GM21381 (cell line): ENCODE data around the gene TMEM254.
"Not testable (repeated sequence)": the region's sequence is repeated elsewhere in the genome, so short reads cannot be mapped to it uniquely, and the experiment has no call there.

Experiments
- ATAC-seq: cut with Tn5 transposase; IDR thresholded peaks from one replicate; pipeline ENCODE4 v1.9.1; 2021; ENCODE audit warnings: mild to moderate bottlenecking, moderate library complexity; ENCODE audit not compliant: unreplicated experiment

Gene TMEM254

GRCh38 chr10:80078448-80079311 is at the start of gene TMEM254:
TMEM254 (plus strand) TSS chr10:80078665; CDS start chr10:80078700, 35 bp downstream.
- ATAC-seq: peak; percentile 83

GRCh38 chr10:80029205-80029604 is 49.3 kb upstream of the TMEM254 start:
- ATAC-seq: peak; percentile 93

- ATAC-seq: not testable (repeated sequence)
Measured at GRCh38 chr10:80029865-80030264, 48.6 kb upstream of the TMEM254 start.

GRCh38 chr10:80032503-80032902 is 46.0 kb upstream of the TMEM254 start:
- no peak for ATAC-seq

DNA sequence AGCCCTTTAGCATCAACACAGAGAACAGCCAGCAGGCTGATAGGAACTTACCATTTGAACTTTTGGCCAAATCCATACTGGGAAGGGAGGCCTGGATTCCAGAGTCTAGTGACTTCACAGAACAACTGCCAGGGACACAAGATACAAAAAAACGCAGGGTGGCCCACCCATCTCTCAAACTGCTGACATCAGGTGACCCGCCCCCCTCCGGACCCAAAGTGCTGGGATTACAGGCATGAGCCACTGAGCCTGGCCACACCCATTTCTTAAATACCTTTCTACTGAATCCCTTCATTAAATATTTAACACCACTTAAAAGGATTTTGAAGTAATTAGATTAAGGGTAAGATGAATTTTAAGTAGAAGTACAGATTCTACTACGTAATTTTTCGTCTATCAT is 43.7 kb upstream of the TMEM254 start:
- ATAC-seq: not testable (repeated sequence)

GRCh38 chr10:80035430-80035829 is 43.0 kb upstream of the TMEM254 start:
- ATAC-seq: not testable (repeated sequence)

GRCh38 chr10:80036921-80037500 is 41.5 kb upstream of the TMEM254 start:
- not testable (repeated sequence) for ATAC-seq

- ATAC-seq: not testable (repeated sequence)
Measured at GRCh38 chr10:80038226-80038625, 40.2 kb upstream of the TMEM254 start.

DNA sequence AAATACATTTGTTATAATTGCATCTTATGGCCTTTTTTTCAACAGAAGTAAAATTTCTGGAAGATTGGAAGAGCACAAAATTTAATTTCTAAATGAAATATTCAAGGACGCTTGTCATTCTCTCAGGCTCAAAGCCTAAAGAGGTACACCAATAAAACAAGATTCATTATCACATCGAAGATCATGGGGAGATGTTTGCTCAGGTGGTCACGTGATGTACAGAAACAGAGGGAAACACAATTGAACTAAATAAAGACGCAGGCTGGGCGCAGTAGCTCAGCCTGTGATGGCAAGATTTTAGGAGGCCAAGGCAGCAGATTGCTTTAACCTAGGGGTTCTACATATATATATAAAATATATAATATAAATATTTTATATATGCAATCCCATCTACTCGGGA is 37.3 kb upstream of the TMEM254 start:
- ATAC-seq: no peak

GRCh38 chr10:80044935-80045334 is 33.5 kb upstream of the TMEM254 start:
- not testable (repeated sequence) for ATAC-seq

GRCh38 chr10:80046629-80047441 is 31.6 kb upstream of the TMEM254 start:
- no peak for ATAC-seq

- ATAC-seq: no peak
Measured at GRCh38 chr10:80050752-80051151, 27.7 kb upstream of the TMEM254 start.

- no peak for ATAC-seq
Measured at GRCh38 chr10:80051993-80052392, 26.5 kb upstream of the TMEM254 start.

DNA sequence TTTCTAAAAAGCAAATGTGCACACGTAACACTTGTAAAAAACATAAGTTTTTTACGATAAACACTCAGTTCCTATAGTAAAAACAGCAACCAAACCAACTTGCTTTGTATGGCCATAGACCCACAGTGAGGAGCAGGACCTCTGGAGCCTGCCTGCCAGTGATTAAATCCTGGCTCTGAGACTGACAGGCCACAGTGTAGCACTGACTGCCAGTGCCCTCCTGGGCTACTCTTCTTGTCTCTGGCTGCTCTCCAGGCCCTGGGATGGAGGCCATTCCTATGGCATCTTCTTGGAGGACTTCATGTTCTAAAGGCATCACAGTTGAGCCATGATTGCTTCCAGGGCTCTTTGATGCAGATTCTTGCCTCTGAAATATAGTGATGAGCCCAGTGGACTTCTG is 22.7 kb upstream of the TMEM254 start:
- no peak for ATAC-seq

GRCh38 chr10:80057171-80057570 is 21.3 kb upstream of the TMEM254 start:
- no peak for ATAC-seq

DNA sequence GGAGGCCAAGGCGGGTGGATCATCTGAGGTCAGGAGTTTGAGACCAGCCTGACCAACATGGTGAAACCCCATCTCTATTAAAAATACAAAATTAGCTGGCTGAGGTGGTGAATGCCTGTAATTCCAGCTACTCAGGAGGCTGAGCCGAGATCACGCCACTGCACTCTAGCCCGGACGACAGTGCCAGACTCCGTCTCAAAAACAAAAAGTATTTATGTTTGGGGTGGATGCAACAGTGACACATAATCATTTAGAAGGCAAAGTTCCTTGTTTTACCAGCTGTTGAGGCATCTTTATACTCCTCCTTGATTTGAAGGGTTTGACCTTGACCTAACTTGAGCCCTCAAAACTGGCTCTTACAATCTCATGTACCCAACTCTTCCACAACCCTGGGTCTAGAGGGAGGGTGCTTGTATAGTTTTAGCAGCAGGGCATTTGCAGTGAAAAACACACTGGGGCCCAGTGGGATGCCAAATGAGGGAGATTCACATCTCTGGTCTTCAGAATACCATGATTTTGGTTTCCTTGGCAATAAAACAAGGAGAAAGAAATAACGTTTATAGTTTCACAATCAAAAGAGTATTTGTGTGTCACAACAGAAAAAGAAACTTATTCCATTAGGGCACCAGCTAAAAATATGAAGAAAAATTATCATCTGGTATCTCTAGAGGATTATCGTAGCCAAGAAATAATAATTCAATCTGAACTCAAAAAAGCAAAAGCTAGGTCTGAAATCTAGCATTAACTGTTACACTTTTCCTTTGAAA is 14.2 kb upstream of the TMEM254 start:
- ATAC-seq: no peak

GRCh38 chr10:80066809-80067208 is 11.7 kb upstream of the TMEM254 start:
- no peak for ATAC-seq

- ATAC-seq: not testable (repeated sequence)
Measured at GRCh38 chr10:80067821-80068220, 10.6 kb upstream of the TMEM254 start.

DNA sequence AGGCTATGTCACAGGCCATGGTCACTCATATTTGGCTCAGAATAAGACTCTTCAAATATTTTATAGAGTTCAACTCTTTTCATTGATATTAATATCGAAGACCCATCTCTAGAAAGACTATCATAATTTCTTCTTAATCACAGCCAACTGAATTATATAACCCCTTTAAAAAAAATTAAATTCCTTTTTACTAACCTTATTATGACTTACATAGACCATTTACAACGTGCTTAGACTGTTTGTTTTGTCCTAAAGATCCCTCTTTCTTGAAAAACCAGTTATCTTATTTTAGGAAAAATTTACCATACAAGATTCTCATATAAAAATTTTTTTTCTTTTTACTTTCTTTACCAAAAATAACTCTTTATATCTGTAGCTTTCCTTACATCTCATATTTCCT is 10.2 kb upstream of the TMEM254 start:
- ATAC-seq: no peak

DNA sequence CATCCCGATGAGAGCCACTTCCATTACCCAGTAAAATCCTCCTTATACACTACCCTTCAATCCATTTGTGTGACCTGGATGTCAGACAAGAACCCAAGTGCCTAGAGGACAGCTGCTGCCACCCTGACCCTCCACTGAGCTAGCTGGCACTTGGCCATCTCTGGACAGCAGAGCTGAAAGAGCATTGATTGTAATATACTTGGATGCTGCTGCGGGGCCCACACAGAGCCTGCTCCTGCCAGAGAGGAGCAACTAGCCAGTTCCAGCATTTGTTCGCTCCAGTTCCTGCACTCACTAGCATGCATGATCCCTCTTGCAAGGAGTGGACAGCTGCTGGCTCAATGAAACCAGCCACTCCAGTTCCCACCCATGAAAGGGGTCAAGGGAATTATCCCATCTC is 8.4 kb upstream of the TMEM254 start:
- ATAC-seq: no peak

DNA sequence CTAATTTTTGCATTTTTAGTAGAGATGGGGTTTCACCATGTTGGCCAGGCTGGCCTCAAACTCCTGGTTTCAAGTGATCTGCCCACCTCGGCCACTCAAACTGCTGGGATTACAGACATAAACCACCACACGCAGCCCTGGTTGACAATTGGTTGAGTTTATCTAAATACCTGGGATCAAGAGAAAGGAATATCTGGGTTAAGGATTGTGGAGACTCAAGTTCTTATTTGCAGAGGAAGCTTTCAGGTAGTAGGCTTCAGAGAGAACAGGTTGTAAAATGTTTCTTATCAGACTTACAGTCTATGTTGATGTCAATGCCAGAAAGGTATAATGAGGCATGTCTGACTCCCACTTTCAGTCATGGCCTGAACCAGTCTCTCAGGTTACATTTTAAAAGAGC is 5.9 kb upstream of the TMEM254 start:
- ATAC-seq: no peak
